ENCODE measurements around the gene PPP1R8. TPM values are rescaled to one million over a fixed set of nuclear protein-coding genes. Genes with fewer than 3 reads are reported as not detected.

Gene PPP1R8
- total and polyA plus RNA-seq, 10 of the 15 experiments (the other 5 are each of a cell fraction or from before 2014, with no cell fraction given), result 10.2 to 77.0 (median 53.0) TPM

- no peak overlapping the region for H3K9ac ChIP-seq (ENCODE audit: control insufficient read depth, insufficient read depth, low read length)
- H3K4me2 ChIP-seq (ENCODE audit: control insufficient read depth, insufficient read depth), result no peak overlapping the region
- H4K20me1 ChIP-seq (ENCODE audit: control insufficient read depth, insufficient read depth), result no peaks in the 10 kb centered on the region
- no peaks in the 10 kb centered on the region; the same call in 2 of the 3 replicates for H3K9me3 ChIP-seq (replicated peaks; ENCODE audit: control insufficient read depth, insufficient read depth, low read length)
- in situ Hi-C loops (cut with MboI) (loop anchor here (5.0 kb wide), 2 partner anchors 116 to 226 kb away; partner anchors contain the start of gene EYA3), intact Hi-C loops (cut with micrococcal nuclease; ENCODE audit: unreplicated experiment) (loop anchor here (10.0 kb wide), 1 partner anchor 313 kb away; the partner anchor contains the start of gene PTAFR)
- H2AFZ ChIP-seq (ENCODE audit: control insufficient read depth, low read depth, low read length), result no peak overlapping the region
- ChIA-PET POLR2A (no interaction called here), CTCF (no interaction called here), SMC1A (ENCODE audit: uncharacterized antibody, unreplicated experiment) (interaction anchor here (5.1 kb wide), 1 partner anchor 118 kb away, joined by 44 read pairs; no protein-coding TSS in a partner anchor), RAD21 (ENCODE audit: unreplicated experiment) (interaction anchor here (0.5 kb wide), 1 partner anchor 72 kb away, joined by 3 read pairs; no protein-coding TSS in a partner anchor)
- H3K27ac ChIP-seq (ENCODE audit: control insufficient read depth, insufficient read depth), result no peak overlapping the region
- no peaks in the 10 kb centered on the region for H3K36me3 ChIP-seq (ENCODE audit: control insufficient read depth in 2 of 2, insufficient read depth in 2 of 2, low read length in 1 of 2)
- no peak for TF ChIP-seq EP300 (IDR thresholded peaks at IDR 0.05; ENCODE audit: borderline replicate concordance in 1 of 2, control insufficient read depth in 1 of 2, low read depth in 2 of 2, low read length in 2 of 2)
- TF ChIP-seq RUNX3 (IDR thresholded peaks at IDR 0.05; ENCODE audit: low read length), result no peak
- TF ChIP-seq EED (IDR thresholded peaks at IDR 0.05; ENCODE audit: low read depth), result no peak
- TF ChIP-seq CBX3 (IDR thresholded peaks at IDR 0.05; ENCODE audit: borderline replicate concordance, low read depth), result no peak
- no peak for TF ChIP-seq IRF5 (IDR thresholded peaks at IDR 0.05; ENCODE audit: borderline replicate concordance)
- TF ChIP-seq SMAD5 (IDR thresholded peaks at IDR 0.05; ENCODE audit: low read depth), result no peak
- DNase-seq (ENCODE audit: low read depth, low spot score) (no peak), FAIRE-seq (no peak), ATAC-seq (no peak)
- peaks cover 41% of the 10 kb centered on the region for H3K4me1 ChIP-seq (ENCODE audit: control insufficient read depth, insufficient read depth, low read length)
- no TSS peak for BruUV-seq (replicated peaks)
- H3K79me2 ChIP-seq (ENCODE audit: control insufficient read depth, insufficient read depth, low read length), result no peaks in the 10 kb centered on the region
- WGBS (ENCODE audit: insufficient coverage, insufficient replicate concordance, low lambda C conversion rate, missing lambda C conversion rate), result 93% methylated on average over 10 of the region's 10 CpGs
- H3K4me3 ChIP-seq, result no peak overlapping the region
- no peaks in the 10 kb centered on the region for H3K27me3 ChIP-seq (replicated peaks in 1 of 2; ENCODE audit: control insufficient read depth in 2 of 2, insufficient read depth in 2 of 2, low read length in 1 of 2)
Measured at GRCh38 chr1:27861436-27861835, 30.9 kb downstream of the PPP1R8 start.

- ATAC-seq (no peak), DNase-seq (ENCODE audit: low read depth, low spot score) (no peak), FAIRE-seq (no peak)
- POLR2A ChIA-PET, result no interaction called here
- Histone ChIP-seq H3K9me3 (replicated peaks; ENCODE audit: control insufficient read depth, insufficient read depth, low read length) (no peaks in the 10 kb centered on the region; the same call in 2 of the 3 replicates), H4K20me1 (ENCODE audit: control insufficient read depth, insufficient read depth) (no peaks in the 10 kb centered on the region), H3K27me3 (replicated peaks in 1 of 2; ENCODE audit: control insufficient read depth in 2 of 2, insufficient read depth in 2 of 2, low read length in 1 of 2) (no peaks in the 10 kb centered on the region), H3K4me3 (no peak overlapping the region), H3K4me1 (ENCODE audit: control insufficient read depth, insufficient read depth, low read length) (peaks cover 41% of the 10 kb centered on the region), H3K27ac (ENCODE audit: control insufficient read depth, insufficient read depth) (no peak overlapping the region), H3K4me2 (ENCODE audit: control insufficient read depth, insufficient read depth) (no peak overlapping the region), H3K9ac (ENCODE audit: control insufficient read depth, insufficient read depth, low read length) (no peak overlapping the region), H3K36me3 (ENCODE audit: control insufficient read depth in 2 of 2, insufficient read depth in 2 of 2, low read length in 1 of 2) (no peaks in the 10 kb centered on the region), H3K79me2 (ENCODE audit: control insufficient read depth, insufficient read depth, low read length) (no peaks in the 10 kb centered on the region), H2AFZ (ENCODE audit: control insufficient read depth, low read depth, low read length) (no peak overlapping the region)
- SMC1A ChIA-PET (ENCODE audit: uncharacterized antibody, unreplicated experiment), result no interaction called here
- RAD21 ChIA-PET (ENCODE audit: unreplicated experiment), result no interaction called here
- intact Hi-C loops (cut with micrococcal nuclease; ENCODE audit: unreplicated experiment), result loop anchor here (10.0 kb wide), 1 partner anchor 313 kb away; the partner anchor contains the start of gene PTAFR
- no peak for TF ChIP-seq KAT2A (conservative IDR thresholded peaks at IDR 0.05; ENCODE audit: control insufficient read depth, low read depth, low read length)
- TF ChIP-seq RFX5 (IDR thresholded peaks at IDR 0.05; ENCODE audit: low read depth, low read length), result no peak
- TF ChIP-seq MAX (IDR thresholded peaks at IDR 0.05; ENCODE audit: low read depth, low read length), result no peak
- no peak for TF ChIP-seq NR2F1 (conservative IDR thresholded peaks at IDR 0.05)
- TF ChIP-seq ZNF217 (IDR thresholded peaks at IDR 0.05), result no peak
- TF ChIP-seq TARDBP (IDR thresholded peaks at IDR 0.05; ENCODE audit: borderline replicate concordance), result no peak
- no peak for TF ChIP-seq E2F8 (IDR thresholded peaks at IDR 0.05; ENCODE audit: low read depth, partially characterized antibody)
- no peak for TF ChIP-seq POLR2A (IDR thresholded peaks at IDR 0.05; ENCODE audit: low read depth, low read length)
- no peak for TF ChIP-seq RCOR1 (conservative IDR thresholded peaks at IDR 0.05; ENCODE audit: low read depth, low read length)
- in situ Hi-C loops (cut with MboI), result loop anchor here (5.0 kb wide), 2 partner anchors 115 to 225 kb away; partner anchors contain the start of gene EYA3
- 64% methylated on average over 3 of the region's 3 CpGs for WGBS (ENCODE audit: insufficient coverage, insufficient replicate concordance, low lambda C conversion rate, missing lambda C conversion rate)
- BruUV-seq (replicated peaks), result no TSS peak
- CTCF ChIA-PET, result no interaction called here
Measured at GRCh38 chr1:27862004-27862403, 31.4 kb downstream of the PPP1R8 start.
